Activated CD4-positive, alpha-beta T cell treated with anti-CD3 and anti-CD28 coated beads, Interleukin-2, amount 50 U/mL, for 4 hours (primary cell): ENCODE results near the gene PLEKHG7.
"Not testable (repeated sequence)": the region's sequence is repeated elsewhere in the genome, so short reads cannot be mapped to it uniquely, and the experiment has no call there.

Experiments
- DNase-seq, 2 experiments: peaks; one replicate each; pipeline ENCODE4 v3.0.0-alpha.2; 2020

The PLEKHG7 gene

GRCh38 chr12:92715625-92716024 is 12.8 kb downstream of the PLEKHG7 start:
- DNase-seq, result no peak

GRCh38 chr12:92717202-92717601 is 14.4 kb downstream of the PLEKHG7 start:
- DNase-seq, result no peak

- no peak for DNase-seq
Measured at GRCh38 chr12:92718483-92718990, 15.7 kb downstream of the PLEKHG7 start.

GRCh38 chr12:92719674-92720073 is 16.9 kb downstream of the PLEKHG7 start:
- no peak for DNase-seq

GRCh38 chr12:92721130-92721529 is 18.3 kb downstream of the PLEKHG7 start:
- DNase-seq, result no peak

DNA sequence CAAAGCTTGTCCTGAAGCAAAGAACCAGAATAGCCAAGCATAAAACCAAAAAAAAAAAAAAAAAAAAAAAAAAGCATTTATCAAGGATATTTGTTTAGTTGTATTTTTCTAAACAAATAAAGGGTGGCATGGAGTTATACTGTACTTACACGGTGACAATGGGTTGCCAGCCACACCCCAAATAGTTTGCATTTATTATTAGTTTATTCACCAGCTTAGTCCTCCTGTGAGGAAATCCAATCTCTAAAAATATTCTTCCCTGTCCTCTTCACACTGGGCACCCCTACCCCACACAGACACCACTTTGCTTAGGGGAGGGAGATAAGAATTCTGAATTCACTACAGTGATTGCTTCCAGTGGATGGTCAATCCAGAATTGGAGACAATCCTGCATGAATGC is 18.9 kb downstream of the PLEKHG7 start:
- DNase-seq, result no peak

DNA sequence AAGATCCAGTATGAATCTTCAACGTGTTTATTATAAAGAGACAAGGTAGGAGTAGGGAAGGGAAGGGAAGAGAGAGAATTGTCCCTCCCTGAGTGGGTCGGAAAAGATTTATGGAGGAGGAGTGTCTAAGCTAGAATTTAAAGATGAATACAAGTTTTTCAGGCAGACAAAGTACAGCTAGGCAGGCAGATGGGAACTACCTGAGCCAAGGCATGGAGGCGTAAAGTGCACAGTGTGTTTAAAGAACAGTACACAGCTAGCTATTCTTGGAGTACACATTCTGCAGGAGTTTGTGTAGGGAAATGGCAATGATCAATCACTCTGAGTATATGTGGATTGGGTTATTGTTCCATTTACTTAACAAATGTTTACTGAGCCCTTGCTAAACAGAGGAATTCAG is 20.1 kb downstream of the PLEKHG7 start:
- no peak for DNase-seq

DNA sequence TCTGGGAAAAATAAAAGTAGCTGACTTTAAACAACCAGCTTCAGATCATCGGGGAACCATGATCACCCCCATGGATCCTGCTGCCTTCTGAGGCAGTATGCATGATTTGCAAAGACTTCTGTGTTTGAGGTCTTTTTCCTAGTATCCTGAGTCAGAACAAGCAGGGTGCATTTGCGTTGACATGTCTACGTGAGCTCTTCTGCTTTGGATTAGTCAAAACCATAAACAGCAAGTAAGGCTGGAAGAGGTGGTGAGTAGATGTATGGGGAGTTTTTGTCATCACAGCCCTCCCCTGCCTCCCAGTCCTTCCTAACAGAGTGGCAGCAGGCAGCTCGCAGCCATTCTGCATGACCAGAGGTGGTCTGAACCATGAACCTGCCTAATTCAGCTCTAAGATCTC is 24.1 kb downstream of the PLEKHG7 start:
- no peak for DNase-seq

DNA sequence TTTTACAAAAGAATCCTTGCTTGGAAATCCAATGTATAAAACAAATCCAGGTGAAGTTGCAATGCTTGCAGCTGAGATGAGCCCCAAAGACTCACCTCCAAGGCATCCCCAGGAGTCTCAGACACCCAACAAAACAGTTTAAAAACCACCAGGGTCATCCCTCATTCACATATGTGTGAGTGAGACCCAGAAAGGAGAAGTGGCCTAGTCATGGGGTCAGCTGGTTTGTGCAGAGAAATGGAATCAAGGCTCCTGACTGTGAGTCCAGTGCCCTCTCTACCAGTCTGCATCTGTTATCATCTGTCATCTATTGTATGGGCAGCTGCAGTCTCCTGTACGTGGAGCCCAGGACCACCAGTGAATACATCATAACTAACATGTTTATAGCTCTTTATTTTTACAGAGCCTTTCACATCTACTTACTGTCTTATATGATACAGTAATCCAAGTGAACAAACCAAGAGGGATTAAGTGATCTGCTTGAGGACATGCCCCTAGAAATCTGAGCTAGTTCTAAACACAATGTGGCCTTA is 27.1 kb downstream of the PLEKHG7 start:
- DNase-seq, result no peak

- no peak for DNase-seq
Measured at GRCh38 chr12:92730758-92731157, 28.0 kb downstream of the PLEKHG7 start.

DNA sequence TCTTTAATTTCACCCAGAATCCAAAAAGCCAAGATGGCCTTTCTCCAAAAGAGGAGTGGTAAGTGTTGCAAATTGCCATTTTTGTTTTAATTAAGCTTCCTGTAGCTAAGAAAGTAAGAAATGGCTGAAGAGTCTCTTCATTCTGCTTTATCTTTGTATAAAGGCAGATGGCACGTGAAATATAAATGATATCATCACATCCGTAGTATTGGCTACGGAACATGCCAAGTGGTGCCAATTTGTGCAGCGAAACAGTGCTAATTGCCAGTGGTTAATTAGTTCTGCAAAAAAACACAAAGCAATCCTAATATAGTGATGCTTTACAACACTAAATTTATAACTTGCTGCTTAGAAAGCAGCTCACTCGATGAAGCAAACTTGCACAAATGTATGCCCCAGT is 29.4 kb downstream of the PLEKHG7 start:
- no peak for DNase-seq

DNA sequence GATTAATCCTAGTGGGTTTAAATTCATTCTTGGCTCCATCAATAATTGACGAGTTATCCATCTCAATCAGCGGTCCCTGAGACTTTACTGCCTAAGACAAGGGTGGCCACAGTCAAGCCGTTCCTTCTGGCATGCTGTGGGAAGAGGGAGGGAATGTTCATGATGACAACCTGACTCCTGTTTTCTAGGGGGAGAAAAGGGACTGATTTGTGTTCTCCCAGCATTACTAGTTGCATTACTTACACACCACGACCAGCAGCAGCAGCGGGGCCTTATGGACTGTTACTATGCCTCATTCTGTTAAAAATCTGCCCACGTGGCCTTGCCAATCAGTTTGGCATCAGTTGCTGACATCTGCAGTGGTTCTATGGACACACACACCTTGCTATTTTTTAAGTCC is 29.9 kb downstream of the PLEKHG7 start:
- DNase-seq, result no peak

DNA sequence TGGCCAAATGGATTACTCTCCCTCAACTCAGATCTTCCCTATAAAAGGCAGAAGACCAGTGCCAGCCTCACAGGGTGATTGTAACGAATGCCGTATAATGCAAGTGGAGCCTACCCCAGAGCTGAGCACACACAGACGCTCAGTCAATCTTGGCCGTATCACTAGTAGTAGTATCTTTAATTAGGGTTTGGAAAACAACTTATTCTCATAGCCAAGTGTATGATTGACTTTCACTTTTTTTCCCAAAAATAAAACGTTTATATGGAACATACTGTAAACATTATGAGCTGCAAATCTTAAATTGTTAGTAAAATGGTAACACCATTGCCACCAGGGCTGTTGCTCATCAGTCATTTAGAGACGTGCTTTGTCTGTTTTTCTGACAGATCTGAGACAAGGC is 30.4 kb downstream of the PLEKHG7 start:
- no peak for DNase-seq

- DNase-seq, result no peak
Measured at GRCh38 chr12:92733661-92734060, 30.9 kb downstream of the PLEKHG7 start.

DNA sequence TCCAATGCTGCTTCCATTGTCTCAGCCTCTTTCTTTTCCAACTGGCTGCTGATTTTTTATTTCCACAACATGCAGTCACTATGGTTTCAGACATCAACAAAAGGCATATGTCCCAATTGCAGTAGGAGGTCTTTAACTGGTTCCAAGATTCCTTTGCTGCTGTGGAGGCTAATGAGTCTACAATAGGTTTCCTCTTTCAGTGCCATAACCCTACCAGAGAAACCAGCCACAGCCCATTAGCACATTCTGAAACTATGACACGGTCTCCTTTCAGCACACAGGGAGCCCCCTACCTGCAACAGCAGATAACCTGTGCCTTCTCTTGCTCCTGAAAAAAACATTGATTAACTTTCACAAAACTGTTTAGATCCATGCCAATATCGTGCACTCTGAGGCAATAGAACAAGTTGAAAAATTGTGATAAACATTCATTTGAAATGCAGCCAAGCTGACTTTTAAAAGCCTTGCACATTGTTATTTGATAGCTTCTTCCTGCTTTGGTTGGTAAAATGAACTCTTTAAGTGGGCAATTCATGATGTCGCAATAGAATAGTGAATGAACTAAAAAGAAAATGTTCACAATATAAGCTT is 32.4 kb downstream of the PLEKHG7 start:
- no peak for DNase-seq

- DNase-seq, result no peak
Measured at GRCh38 chr12:92736605-92737004, 33.8 kb downstream of the PLEKHG7 start.

GRCh38 chr12:92737855-92738850 is 35.4 kb downstream of the PLEKHG7 start:
- no peak for DNase-seq

DNA sequence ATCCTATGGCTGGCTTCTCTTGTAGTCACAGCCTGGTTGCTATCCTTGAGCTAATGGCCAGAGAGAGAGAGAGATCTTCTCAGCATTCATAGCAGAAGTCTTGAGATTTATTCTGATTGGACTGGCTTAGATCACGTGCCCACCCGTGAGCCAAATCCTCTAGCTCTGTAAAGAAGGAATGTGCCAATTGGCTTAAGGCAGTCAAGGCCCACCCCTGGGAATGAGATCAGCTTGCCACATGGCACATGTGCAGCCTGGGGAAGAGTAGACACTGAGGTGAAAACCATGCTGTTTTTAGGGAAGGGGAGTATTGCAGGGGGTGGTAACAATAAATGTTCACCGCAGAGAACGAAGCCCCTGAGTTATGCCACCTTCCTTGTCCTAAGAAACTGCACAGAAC is 36.3 kb downstream of the PLEKHG7 start:
- DNase-seq, result no peak

DNA sequence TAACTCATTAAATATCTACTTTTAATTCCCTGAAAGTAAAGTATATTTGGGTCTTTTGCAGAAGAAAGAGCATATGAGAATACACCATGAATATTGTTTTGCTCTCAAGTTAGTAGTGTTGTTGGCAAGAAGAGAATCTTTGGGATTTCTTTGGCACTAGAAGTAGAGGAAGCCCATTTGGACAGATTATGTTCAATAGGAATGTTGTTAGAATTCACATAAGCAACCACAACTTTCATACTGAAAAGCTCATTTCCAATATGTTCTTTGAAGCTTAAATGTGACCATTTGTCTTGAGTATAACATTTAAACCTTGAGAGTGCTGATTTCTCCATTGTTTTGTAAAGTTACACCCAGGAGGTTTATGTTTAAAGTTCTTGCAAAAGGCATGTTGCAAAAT is 37.6 kb downstream of the PLEKHG7 start:
- DNase-seq, result no peak

GRCh38 chr12:92743026-92743425 is 40.2 kb downstream of the PLEKHG7 start:
- DNase-seq, result no peak

DNA sequence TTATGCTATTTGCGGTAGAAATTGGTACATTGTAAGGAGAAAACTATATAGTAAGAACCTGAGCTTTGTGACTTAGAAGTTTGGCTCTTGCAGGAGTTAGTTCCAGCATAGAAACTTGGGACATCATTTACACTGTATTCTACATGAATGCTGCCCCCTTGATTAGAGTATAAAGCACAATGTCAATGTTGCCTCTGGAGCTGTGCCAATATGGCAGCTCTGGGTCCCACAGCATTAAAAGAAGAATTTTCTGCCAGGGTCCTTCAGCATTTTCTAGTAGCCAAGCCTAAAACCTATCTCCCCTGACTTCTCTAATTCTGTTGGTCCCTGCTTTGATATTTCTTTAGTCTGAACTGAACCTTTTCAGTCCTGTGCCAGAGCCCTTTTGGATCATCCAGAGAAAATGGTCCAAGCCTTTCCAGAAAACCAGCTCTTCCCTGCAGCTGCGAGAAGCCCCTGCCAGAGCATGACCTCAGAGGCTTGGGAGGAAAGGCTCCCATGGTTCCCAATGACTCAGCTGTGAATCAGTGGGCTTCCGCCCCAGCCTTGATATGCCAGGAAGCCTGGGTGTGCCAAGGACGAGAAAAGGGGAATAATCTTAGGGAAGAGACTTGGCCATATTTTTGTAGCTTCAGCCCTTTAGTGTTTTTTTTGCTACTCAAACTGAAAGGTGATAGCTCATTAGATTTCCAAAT is 43.2 kb downstream of the PLEKHG7 start:
- DNase-seq, result no peak

- DNase-seq, result no peak
Measured at GRCh38 chr12:92747151-92747550, 44.4 kb downstream of the PLEKHG7 start.

DNA sequence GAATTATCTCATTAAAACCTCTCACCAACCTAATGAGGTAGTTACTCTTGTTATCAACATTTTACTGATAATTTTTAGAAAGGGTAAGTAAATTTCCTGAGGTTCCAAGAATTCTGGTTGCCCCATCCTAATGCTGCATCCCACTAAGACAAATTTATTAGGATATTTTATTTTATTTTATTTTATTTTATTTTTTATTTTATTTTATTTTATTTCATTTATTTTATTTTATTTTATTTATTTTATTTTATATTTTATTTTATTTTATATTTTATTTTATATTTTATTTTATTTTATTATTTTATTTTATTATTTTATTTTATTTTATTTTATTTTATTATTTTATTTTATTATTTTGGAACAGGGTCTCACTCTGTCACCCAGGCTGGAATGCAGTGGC is 46.9 kb downstream of the PLEKHG7 start:
- DNase-seq, result not testable (repeated sequence)
